K562 (cell line): ENCODE results near the gene FA2H. TPM values are rescaled to one million over a fixed set of nuclear protein-coding genes. Genes with fewer than 3 reads are reported as not detected.

Source experiments
- CBX5 ChIP-seq: IDR thresholded peaks from 2 replicates; pipeline ENCODE4 v1.6.1; 2014; ENCODE audit warnings: low read depth, borderline replicate concordance
- DIDO1 ChIP-seq: fragments of 450-650 bp; IDR thresholded peaks from 2 replicates; pipeline ENCODE4 v1.6.1; 2016; ENCODE audit warnings: low read depth, missing biosample characterization, missing genetic modification characterization
- ETS2 ChIP-seq: IDR thresholded peaks from 2 replicates; pipeline ENCODE4 v1.6.1; 2016; ENCODE audit warnings: borderline replicate concordance, missing genetic modification characterization, mild to moderate bottlenecking, moderate library complexity, missing compliant biosample characterization; ENCODE audit not compliant: poor library complexity, severe bottlenecking
- KDM4B ChIP-seq, 2 experiments: fragments of 450-650 bp in 1 of 2; sonication (generic) in 1 of 2; IDR thresholded peaks; 2 replicates each; pipeline ENCODE4 v1.6.1; 2016 to 2017; ENCODE audit warnings: borderline replicate concordance in 2 of 2, antibody characterized with exemption in 1 of 2, low read depth in 1 of 2, mild to moderate bottlenecking in 1 of 2
- PCBP1 ChIP-seq: fragments of 200-400 bp; formaldehyde crosslinking; IDR thresholded peaks from 2 replicates; pipeline ENCODE4 v1.6.1; 2018; ENCODE audit warnings: mild to moderate bottlenecking, low read depth, low read length; ENCODE audit not compliant: poor library complexity, severe bottlenecking
- PYGO2 ChIP-seq: fragments of 450-650 bp; IDR thresholded peaks from 2 replicates; pipeline ENCODE4 v1.6.1; 2016; ENCODE audit warnings: mild to moderate bottlenecking, missing genetic modification characterization, moderate library complexity, missing compliant biosample characterization
- SMC3 ChIP-seq: conservative IDR thresholded peaks from 2 replicates; pipeline ENCODE4 v1.6.1; 2011; ENCODE audit warnings: low read depth, low read length, improper control_type of control experiment; ENCODE audit not compliant: insufficient read depth
- ZBTB1 ChIP-seq: sonication (generic); formaldehyde crosslinking; IDR thresholded peaks from 2 replicates; pipeline ENCODE4 v1.8.1; 2023; ENCODE audit warnings: missing genetic modification reagents, low read depth, mild to moderate bottlenecking, borderline replicate concordance
- polyA plus RNA-seq, 8 experiments: library from polyadenylated mRNA; depleted of rRNA in 4 of 8; stranded (reverse) in 5 of 8; unstranded in 3 of 8; fragments of >200 nt; fragmentation: Nextera tagmentation in 2 of 8; fragmentation: Illumina TruSeq in 1 of 8; extraction: Ambion mirVana in 2 of 8; extraction: Trizol in 1 of 8; gene quantifications; 2 replicates each; pipeline versions ENCODE4 v1.2.1 to v1.2.3, GENCODE V29; 2011 to 2014; ENCODE audit warnings: inconsistent platforms in 1 of 8, missing spikeins in 1 of 8
- total RNA-seq, 7 experiments: library from RNA; depleted of rRNA in 6 of 7; stranded (reverse); fragments of >200 nt in 6 of 7; fragmentation: Illumina TruSeq in 2 of 7; extraction: Trizol in 2 of 7; gene quantifications; 2 replicates each; pipeline versions ENCODE4 v1.2.1 to v1.2.3, GENCODE V29; 2011 to 2021; ENCODE audit warnings: low replicate concordance in 1 of 7
- TF ChIP-seq, protein P1 (sequence below): IDR thresholded peaks from 2 replicates; pipeline ENCODE4 v1.6.1; 2014; ENCODE audit warnings: antibody characterized with exemption
- TF ChIP-seq, protein P2 (sequence below), 2 experiments: fragments of 450-650 bp in 1 of 2; sonication (generic) in 1 of 2; formaldehyde crosslinking in 1 of 2; IDR thresholded peaks; 2 replicates each; pipeline versions ENCODE4 v1.7.1 to v1.9.0; 2016 to 2022; ENCODE audit warnings: inconsistent platforms in 1 of 2, mild to moderate bottlenecking in 1 of 2, missing genetic modification reagents in 1 of 2
- TF ChIP-seq, protein P3 (sequence below): fragments of 150-350 bp; IDR thresholded peaks from 2 replicates; pipeline ENCODE4 v1.6.1; 2014; ENCODE audit warnings: low read depth, mild to moderate bottlenecking, low read length, borderline replicate concordance

Gene FA2H
- total and polyA plus RNA-seq, 9 of the 15 experiments (the other 6 are each of a cell fraction or from before 2014, with no cell fraction given): not detected

DNA sequence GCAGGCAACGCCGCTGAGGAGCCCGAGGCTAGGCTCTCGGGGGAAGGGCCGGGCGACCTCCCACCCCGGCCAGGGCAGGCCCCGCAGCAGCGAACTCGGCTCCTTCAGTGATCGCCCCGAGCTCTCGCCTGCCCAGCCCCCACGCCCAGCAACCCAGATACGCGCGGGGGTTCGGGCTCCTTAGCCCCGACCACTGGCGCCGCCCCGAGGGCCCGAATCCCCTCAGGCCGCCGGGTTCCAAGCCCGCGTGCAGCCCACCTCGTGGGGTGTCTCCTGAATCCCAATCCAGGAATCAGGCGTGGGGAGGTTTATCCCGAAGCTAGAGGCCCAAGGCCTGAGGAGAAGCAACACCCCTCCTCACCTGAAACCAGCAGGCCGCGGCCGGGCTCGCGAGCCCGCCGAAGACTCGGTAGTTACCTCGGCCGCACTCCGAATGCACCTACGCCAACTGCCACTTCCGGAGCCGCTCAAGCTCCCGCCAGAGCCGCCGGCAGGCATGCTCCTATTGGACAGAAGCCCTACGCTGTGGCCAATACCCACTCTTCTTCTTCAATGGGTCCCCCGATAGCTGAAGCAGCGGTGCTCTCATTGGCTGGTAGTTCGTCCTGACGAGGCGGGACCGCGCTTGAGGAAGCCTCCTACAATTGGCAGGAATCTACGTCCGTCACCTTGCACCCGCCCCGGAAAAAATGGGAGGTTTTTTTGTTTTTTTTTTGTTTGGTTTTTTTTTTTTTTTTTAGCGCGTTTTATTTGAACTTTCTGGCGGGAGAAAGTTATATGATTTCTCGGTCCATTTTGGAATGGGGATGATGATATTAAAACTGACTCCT is 108.0 kb downstream of the FA2H start, which contains the start of gene RFWD3 (continued):
- no peak for TF ChIP-seq ETS2 (tag)
- TF ChIP-seq SMC3: no peak
- TF ChIP-seq DIDO1 (tag): peak; percentile 42; the same call in 1 of the 2 replicates
- TF ChIP-seq, protein P1, sequence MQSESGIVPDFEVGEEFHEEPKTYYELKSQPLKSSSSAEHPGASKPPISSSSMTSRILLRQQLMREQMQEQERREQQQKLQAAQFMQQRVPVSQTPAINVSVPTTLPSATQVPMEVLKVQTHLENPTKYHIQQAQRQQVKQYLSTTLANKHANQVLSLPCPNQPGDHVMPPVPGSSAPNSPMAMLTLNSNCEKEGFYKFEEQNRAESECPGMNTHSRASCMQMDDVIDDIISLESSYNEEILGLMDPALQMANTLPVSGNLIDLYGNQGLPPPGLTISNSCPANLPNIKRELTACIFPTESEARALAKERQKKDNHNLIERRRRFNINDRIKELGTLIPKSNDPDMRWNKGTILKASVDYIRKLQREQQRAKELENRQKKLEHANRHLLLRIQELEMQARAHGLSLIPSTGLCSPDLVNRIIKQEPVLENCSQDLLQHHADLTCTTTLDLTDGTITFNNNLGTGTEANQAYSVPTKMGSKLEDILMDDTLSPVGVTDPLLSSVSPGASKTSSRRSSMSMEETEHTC: no peak
- no peak for TF ChIP-seq ZBTB1
- TF ChIP-seq, protein P2, sequence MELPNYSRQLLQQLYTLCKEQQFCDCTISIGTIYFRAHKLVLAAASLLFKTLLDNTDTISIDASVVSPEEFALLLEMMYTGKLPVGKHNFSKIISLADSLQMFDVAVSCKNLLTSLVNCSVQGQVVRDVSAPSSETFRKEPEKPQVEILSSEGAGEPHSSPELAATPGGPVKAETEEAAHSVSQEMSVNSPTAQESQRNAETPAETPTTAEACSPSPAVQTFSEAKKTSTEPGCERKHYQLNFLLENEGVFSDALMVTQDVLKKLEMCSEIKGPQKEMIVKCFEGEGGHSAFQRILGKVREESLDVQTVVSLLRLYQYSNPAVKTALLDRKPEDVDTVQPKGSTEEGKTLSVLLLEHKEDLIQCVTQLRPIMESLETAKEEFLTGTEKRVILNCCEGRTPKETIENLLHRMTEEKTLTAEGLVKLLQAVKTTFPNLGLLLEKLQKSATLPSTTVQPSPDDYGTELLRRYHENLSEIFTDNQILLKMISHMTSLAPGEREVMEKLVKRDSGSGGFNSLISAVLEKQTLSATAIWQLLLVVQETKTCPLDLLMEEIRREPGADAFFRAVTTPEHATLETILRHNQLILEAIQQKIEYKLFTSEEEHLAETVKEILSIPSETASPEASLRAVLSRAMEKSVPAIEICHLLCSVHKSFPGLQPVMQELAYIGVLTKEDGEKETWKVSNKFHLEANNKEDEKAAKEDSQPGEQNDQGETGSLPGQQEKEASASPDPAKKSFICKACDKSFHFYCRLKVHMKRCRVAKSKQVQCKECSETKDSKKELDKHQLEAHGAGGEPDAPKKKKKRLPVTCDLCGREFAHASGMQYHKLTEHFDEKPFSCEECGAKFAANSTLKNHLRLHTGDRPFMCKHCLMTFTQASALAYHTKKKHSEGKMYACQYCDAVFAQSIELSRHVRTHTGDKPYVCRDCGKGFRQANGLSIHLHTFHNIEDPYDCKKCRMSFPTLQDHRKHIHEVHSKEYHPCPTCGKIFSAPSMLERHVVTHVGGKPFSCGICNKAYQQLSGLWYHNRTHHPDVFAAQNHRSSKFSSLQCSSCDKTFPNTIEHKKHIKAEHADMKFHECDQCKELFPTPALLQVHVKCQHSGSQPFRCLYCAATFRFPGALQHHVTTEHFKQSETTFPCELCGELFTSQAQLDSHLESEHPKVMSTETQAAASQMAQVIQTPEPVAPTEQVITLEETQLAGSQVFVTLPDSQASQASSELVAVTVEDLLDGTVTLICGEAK (IDR thresholded peaks at IDR 0.05): peak; percentile 95
- TF ChIP-seq, protein P2 (CRISPR knock-in tag; IDR thresholded peaks at IDR 0.05): no peak
- TF ChIP-seq CBX5: no peak
- TF ChIP-seq PCBP1: peak; percentile 80
- no peak for TF ChIP-seq PYGO2 (tag)
- TF ChIP-seq, protein P3, sequence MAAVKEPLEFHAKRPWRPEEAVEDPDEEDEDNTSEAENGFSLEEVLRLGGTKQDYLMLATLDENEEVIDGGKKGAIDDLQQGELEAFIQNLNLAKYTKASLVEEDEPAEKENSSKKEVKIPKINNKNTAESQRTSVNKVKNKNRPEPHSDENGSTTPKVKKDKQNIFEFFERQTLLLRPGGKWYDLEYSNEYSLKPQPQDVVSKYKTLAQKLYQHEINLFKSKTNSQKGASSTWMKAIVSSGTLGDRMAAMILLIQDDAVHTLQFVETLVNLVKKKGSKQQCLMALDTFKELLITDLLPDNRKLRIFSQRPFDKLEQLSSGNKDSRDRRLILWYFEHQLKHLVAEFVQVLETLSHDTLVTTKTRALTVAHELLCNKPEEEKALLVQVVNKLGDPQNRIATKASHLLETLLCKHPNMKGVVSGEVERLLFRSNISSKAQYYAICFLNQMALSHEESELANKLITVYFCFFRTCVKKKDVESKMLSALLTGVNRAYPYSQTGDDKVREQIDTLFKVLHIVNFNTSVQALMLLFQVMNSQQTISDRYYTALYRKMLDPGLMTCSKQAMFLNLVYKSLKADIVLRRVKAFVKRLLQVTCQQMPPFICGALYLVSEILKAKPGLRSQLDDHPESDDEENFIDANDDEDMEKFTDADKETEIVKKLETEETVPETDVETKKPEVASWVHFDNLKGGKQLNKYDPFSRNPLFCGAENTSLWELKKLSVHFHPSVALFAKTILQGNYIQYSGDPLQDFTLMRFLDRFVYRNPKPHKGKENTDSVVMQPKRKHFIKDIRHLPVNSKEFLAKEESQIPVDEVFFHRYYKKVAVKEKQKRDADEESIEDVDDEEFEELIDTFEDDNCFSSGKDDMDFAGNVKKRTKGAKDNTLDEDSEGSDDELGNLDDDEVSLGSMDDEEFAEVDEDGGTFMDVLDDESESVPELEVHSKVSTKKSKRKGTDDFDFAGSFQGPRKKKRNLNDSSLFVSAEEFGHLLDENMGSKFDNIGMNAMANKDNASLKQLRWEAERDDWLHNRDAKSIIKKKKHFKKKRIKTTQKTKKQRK: peak; percentile 81; the same call in 1 of the 2 replicates
- TF ChIP-seq KDM4B (IDR thresholded peaks at IDR 0.05; ENCODE audit: borderline replicate concordance in 2 of 2, low read depth in 1 of 2): no peak
